GM19328 (cell line): ENCODE data around the gene SAPCD2.
"Not testable (repeated sequence)": the region's sequence is repeated elsewhere in the genome, so short reads cannot be mapped to it uniquely, and the experiment has no call there.

Experiments
- ATAC-seq: cut with Tn5 transposase; IDR thresholded peaks from one replicate; pipeline ENCODE4 v1.9.1; 2021; ENCODE audit warnings: mild to moderate bottlenecking, moderate library complexity; ENCODE audit not compliant: unreplicated experiment

Gene SAPCD2

DNA sequence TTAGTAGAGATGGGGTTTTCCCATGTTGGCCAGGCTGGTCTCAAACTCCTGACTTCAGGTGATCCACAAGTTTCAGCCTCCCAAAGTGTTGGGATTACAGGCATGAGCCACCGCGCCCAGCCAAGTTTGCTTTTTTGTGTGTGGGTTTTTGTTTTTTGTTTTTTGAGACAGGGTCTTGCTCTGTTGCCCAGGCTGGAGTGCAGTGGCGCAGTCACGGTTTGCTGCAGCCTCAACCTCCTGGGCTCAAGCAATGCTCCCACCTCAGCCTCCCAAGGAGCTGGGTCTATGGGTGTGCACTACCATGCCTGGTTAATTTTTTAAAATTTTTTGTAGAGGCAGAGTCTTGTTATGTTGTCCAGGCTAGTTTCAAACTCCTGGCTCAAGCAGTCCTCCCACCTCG, 36.9 kb downstream of the SAPCD2 start:
- ATAC-seq: not testable (repeated sequence)

DNA sequence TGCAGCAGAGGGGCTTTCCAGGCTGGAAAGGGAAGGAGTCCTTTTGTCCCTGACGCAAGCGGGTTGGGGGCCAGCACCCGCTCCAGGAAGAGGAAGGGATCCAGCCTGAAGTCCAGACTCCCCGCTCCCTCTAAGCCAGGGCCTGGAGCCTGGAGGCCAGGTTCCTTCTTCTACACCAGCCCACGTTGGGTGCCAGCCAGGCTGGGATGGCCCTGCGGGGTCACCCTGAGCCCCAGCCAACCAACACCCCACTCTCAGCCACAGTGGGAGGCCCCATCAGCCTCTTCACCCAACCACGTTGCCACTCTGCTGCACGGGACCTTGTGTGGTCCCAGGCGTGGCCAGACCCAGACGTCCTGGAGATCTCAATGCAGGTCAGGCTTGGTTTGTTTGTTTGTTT, 37.5 kb downstream of the SAPCD2 start:
- ATAC-seq: no peak

DNA sequence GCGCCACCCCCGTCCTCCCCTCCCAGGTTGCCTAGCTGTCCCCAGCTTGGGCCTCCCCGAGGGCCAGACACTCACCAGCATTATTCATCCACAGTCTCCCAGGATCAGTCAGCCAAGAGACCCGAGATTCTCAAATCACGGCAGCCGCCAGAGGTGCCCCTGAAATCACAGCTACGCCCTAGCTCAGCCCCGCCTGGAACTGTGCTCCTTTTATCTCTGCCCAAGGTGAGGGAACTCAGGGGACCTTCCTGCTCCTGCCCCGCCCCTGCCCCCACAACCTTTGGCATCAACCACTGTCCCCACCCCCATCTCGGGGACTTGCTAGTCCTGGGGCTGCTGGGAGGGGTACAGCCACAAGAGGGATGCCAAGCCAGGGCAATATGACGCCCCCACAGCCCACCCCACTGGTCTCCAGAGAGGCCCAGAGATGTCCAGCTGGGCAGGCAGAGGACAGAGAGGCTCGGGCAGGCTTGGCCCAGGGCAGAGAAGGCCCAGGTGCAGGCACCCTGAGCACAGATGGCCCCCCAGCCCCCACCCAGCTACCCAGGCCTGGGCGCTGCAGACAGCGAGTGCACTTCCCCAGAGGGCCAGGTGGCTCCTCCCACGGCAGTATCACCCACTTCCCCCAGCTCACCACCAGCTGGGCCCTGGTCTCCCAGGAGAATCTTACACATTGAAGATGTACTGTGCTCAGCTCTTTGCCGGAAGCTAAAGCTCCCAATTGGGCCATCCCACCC, 38.3 kb downstream of the SAPCD2 start, which contains the start of gene FUT7:
TSS of gene FUT7 (minus strand) at position 185 of the 737 bp plus-strand sequence. CDS start at position 88, 97 bp downstream.
- no peak for ATAC-seq

GRCh38 chr9:137030538-137031527, 39.5 kb downstream of the SAPCD2 start:
- ATAC-seq: no peak

- no peak for ATAC-seq
These were observed 40.4 kb downstream of the SAPCD2 start for GRCh38 chr9:137030006-137030405.

- ATAC-seq: no peak
These were observed 41.1 kb downstream of the SAPCD2 start for GRCh38 chr9:137029058-137029936.

- ATAC-seq: no peak
These were observed 41.9 kb downstream of the SAPCD2 start for GRCh38 chr9:137028263-137029057.

GRCh38 chr9:137027369-137028262, 42.7 kb downstream of the SAPCD2 start, which contains the start of gene ABCA2:
TSS of gene ABCA2 (minus strand) at chr9:137028237. CDS start at chr9:137028140, 97 bp downstream.
- no peak for ATAC-seq

DNA sequence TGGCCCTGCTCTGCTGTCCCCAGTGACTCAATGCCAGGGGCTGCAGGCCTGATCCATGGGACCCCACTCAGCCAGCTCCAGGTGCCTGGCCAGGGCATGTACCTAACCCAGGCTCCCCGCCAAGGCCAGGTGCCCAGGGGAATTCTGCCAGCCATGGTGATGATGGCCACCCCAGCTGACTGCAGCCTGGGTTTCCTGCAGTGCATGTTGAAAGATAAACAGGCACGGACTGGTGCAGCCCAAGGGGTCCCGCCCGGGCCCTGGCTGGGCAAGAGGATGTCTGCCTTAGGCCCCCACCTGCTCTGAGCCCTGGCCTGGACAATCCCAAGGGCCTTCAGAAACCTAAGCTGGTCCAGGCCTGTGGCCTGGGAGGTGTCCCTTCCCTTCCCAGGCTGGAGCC, 43.5 kb downstream of the SAPCD2 start:
- ATAC-seq: no peak

DNA sequence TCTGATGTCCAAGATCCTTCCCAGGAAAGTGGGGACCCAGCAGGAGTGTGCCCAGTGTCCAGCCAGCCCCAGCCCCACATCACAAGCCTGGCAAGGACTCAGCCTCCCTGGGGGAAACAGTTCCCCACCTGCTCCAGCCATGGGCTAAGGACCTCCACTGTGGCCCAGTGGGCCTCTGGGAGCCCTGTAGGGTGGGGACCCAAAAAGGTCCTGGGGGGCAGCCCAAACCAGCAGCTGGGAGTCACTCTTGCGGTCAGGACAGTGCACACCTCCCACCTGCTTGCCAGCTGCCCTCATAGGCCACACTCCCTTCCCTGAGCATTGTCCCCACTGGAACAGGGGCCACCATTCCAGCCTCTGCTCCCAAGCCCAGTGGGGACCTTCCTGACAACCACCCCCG, 44.0 kb downstream of the SAPCD2 start:
- no peak for ATAC-seq

GRCh38 chr9:137025517-137025966, 44.8 kb downstream of the SAPCD2 start:
- no peak for ATAC-seq

DNA sequence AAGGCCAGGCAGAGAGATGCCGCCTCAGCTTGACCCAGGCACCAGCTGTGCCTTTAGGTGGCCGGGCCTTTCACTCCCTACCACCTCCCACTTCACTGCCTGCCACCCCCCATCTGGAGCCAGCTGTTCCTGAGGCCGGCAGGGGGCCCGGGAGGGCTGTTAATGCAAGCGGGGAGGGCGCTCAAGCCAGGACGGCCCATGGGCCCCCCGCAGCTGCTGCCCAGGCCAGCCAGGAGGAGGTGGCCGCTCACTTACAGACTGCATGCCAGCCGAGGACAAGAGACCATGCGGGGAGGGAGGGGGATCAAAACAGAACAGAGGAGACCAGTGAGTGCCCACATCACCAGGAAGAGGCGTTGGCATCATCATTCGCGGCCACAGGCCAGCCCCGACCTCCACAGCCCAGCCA, 46.8 kb downstream of the SAPCD2 start:
- no peak for ATAC-seq

GRCh38 chr9:137023157-137023556, 47.2 kb downstream of the SAPCD2 start:
- ATAC-seq: no peak

- ATAC-seq: no peak
These were observed 47.7 kb downstream of the SAPCD2 start for GRCh38 chr9:137022662-137023008.

DNA sequence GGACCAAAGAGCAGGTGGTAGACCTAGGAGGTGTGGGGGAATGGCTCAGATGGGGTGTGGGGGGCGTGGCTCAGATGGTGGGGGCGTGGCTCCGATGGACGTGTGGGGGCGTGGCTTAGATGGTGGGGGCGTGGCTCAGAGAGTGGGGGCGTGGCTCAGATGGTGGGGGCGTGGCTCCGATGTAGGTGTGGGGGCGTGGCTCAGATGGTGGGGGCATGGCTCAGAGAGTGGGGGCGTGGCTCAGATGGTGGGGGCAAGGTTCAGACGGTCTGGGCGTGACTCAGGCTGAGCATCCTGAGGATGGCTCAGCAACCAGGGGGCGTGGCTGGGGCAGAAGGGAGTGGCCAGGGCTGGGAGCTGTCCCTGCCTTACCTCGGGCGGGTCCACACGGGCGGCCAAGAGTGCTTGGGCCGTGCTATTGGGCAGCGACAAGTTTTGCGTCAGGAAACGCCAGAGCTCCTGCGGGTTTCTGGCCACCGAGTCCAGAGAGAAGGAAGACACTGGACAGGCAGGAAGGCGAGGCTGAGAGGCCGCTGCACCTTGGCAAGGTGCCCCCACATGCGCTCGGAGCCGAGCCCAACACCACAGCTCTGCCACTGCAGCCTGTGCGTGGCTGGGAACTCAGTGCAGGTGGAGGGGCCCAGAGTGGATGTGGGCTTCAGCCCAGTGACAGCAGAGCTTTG, 48.2 kb downstream of the SAPCD2 start:
- no peak for ATAC-seq

DNA sequence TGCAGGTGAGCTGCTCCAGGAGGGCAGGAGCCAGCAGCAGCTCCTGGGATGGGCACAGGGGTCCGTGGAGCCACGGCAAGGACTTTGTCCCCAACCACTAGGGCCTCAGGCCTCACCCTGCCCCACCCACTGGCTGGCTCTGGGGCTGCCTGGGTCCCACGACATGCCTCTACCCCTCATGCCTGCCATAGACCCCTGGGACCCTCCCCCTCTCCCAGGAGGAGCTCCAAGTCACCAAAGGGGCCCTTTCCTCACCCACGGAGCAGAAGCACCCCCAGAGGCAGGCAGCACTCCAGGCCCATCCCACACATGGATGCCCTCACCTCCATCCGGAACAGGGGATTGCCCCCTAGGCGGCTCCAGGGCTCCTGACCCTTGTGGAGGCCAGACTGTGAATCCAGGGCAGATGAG, 48.8 kb downstream of the SAPCD2 start:
- ATAC-seq: no peak

- no peak for ATAC-seq
These were observed 49.4 kb downstream of the SAPCD2 start for GRCh38 chr9:137020771-137021567.
